Measurements from ENCODE around the gene WWOX. TPM values are rescaled to one million over a fixed set of nuclear protein-coding genes. Genes with fewer than 3 reads are reported as not detected.

WWOX gene
- polyA plus RNA-seq, 4 donors = 4.9 to 15.8 (median 7.0) TPM

DNA sequence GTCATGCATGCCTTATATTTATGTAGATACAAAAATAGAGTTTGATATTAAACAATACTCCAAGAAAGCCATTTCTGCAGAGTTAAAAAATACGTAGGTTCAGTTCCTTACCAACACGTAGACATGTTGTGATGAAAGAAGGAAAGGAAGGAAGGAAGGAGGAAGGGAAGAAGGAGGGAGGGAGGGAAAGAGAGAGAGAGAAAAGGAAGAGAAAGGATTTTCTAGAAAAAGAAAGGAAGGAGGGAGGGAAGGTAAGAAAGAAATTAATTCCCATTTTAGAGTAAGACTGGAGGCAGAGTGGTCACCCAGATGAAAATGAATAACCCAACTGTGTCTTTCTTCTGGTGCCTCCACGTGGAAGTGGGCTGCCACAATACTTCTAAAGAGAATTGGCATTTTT lies 652.1 kb downstream of the WWOX start:
- H3K27ac ChIP-seq (ENCODE audit: low read depth in 1 of 3, low read length in 2 of 3) = no peak overlapping the region
- H3K9me3 ChIP-seq (ENCODE audit: control insufficient read depth in 2 of 2, insufficient read depth in 1 of 2, low read depth in 1 of 2, low read length in 1 of 2) = peaks cover 0 to 3% of the 10 kb centered on the region in 2 donors
- H3K4me3 ChIP-seq (ENCODE audit: low read depth in 1 of 3, low read length in 3 of 3) = no peak overlapping the region
- 89 to 91% (median 90%) methylated on average over 3 of the region's 3 CpGs for whole genome bisulfite sequencing, 3 donors
- DNase-seq (no peak), FAIRE-seq (no peak)
- peaks cover 0 to 4% (median 0%) of the 10 kb centered on the region in 3 donors for H3K4me1 ChIP-seq (ENCODE audit: control insufficient read depth in 3 of 3, insufficient read depth in 2 of 3, low read depth in 1 of 3, low read length in 2 of 3)
- H3K36me3 ChIP-seq (ENCODE audit: control insufficient read depth in 3 of 3, insufficient read depth in 2 of 3, low read depth in 1 of 3, low read length in 3 of 3) = no peaks in the 10 kb centered on the region
- no peaks in the 10 kb centered on the region for H3K27me3 ChIP-seq (ENCODE audit: control insufficient read depth in 3 of 3, insufficient read depth in 3 of 3, low read length in 3 of 3)

DNA sequence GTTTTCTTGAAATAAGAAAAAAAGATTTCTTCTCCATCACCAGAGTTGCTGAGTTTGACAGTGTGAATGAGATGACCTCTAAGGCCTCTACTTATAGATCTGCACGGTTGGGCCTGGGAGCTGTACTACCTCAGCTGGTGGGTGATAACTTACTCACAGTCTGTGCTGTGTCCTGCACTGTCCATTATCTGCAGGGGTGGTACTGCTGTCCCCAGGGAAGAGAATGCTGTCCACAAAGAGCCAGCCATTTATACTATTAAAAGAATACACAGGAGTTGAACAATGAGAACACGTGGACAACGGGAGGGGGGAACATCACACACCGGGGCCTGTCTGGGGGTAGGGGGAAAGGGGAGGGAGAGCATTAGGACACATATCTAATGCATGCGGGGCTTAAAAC lies 655.3 kb downstream of the WWOX start:
- Histone ChIP-seq H3K36me3 (ENCODE audit: control insufficient read depth in 3 of 3, insufficient read depth in 2 of 3, low read depth in 1 of 3, low read length in 3 of 3) (no peaks in the 10 kb centered on the region), H3K27ac (ENCODE audit: low read depth in 1 of 3, low read length in 2 of 3) (no peak overlapping the region), H3K4me3 (ENCODE audit: low read depth in 1 of 3, low read length in 3 of 3) (no peak overlapping the region), H3K4me1 (ENCODE audit: control insufficient read depth in 3 of 3, insufficient read depth in 2 of 3, low read depth in 1 of 3, low read length in 2 of 3) (peaks cover 0 to 7% (median 0%) of the 10 kb centered on the region in 3 donors), H3K27me3 (ENCODE audit: control insufficient read depth in 3 of 3, insufficient read depth in 3 of 3, low read length in 3 of 3) (no peaks in the 10 kb centered on the region), H3K9me3 (ENCODE audit: control insufficient read depth in 2 of 2, insufficient read depth in 1 of 2, low read depth in 1 of 2, low read length in 1 of 2) (peaks cover 0 to 5% of the 10 kb centered on the region in 2 donors)
- DNase-seq (no peak), FAIRE-seq (no peak)
- 92 to 98% (median 93%) methylated on average over 5 of the region's 5 CpGs for WGBS, 3 donors

DNA sequence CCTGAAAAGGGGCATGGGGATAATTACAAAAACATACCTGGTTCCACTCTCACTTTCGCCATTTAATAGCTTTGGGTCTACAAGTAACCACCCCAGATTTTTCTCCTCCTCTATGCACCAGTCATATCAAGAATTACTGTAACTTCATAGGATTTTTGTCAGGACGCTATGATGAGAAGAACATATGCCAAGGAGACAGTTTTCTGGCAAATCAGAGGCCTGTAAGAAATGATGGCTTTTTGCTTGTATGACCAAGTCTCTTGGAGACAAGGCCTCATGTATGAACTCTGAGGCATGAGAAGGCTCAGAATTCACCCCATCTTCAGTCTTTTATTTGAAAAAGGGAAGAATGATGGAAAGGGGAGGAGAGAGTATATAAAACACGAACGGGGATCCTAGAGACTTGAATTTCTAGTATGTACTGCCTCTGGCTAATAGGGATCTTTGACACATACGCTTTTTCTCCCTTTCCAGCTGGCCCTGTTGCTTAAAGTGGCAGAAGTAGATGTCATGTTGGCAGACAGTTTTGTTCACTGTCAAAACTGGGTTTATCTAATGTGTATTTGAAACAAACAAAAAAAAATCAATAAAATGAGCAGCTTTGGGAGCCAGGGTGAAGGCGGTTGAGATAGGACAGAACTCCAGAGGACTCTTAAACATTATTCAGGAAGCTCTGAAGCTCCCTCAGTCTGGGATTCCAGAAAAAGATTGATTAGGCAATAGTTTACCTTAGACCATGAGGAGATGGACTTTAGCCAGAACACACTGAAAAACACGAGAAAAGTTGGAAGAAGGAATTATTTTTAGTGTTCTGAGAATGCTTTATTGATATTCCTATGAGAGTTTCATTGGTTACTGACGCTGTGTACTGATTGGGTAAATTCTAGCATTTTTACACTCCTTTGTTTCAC lies 656.6 kb downstream of the WWOX start:
- H3K4me1 ChIP-seq (ENCODE audit: control insufficient read depth in 3 of 3, insufficient read depth in 2 of 3, low read depth in 1 of 3, low read length in 2 of 3) = peaks cover 0 to 7% (median 0%) of the 10 kb centered on the region in 3 donors
- peak in 1 of 2 donors; percentile 37 for DNase-seq
- no peak overlapping the region for H3K4me3 ChIP-seq (ENCODE audit: low read depth in 1 of 3, low read length in 3 of 3)
- H3K36me3 ChIP-seq (ENCODE audit: control insufficient read depth in 3 of 3, insufficient read depth in 2 of 3, low read depth in 1 of 3, low read length in 3 of 3) = no peaks in the 10 kb centered on the region
- H3K9me3 ChIP-seq (ENCODE audit: control insufficient read depth in 2 of 2, insufficient read depth in 1 of 2, low read depth in 1 of 2, low read length in 1 of 2) = peaks cover 0 to 5% of the 10 kb centered on the region in 2 donors
- WGBS, 3 donors = 76 to 83% (median 82%) methylated on average over 8 of the region's 8 CpGs
- no peak for FAIRE-seq
- H3K27ac ChIP-seq (ENCODE audit: low read depth in 1 of 3, low read length in 2 of 3) = no peak overlapping the region
- no peaks in the 10 kb centered on the region for H3K27me3 ChIP-seq (ENCODE audit: control insufficient read depth in 3 of 3, insufficient read depth in 3 of 3, low read length in 3 of 3)

DNA sequence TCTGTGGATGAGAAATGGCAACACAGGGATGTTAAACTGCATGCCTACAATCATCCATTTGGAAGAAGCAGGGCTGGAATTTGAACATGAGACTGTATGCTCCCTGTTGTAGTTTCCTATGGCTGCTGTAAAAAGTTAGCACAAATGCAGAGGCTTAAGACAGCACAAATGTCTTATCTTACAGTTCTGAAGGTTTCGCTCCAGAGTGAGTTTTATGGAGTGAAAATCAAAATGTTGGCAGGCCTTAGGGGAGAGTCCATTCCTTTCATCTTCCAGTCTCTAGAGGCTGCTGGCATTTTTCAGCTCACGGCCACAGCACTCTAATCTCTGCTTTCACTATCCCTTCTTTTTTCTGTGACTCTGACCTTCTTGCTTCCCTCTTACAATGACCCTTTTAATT lies 660.1 kb downstream of the WWOX start:
- peaks cover 0 to 7% (median 0%) of the 10 kb centered on the region in 3 donors for H3K4me1 ChIP-seq (ENCODE audit: control insufficient read depth in 3 of 3, insufficient read depth in 2 of 3, low read depth in 1 of 3, low read length in 2 of 3)
- DNase-seq = no peak

DNA sequence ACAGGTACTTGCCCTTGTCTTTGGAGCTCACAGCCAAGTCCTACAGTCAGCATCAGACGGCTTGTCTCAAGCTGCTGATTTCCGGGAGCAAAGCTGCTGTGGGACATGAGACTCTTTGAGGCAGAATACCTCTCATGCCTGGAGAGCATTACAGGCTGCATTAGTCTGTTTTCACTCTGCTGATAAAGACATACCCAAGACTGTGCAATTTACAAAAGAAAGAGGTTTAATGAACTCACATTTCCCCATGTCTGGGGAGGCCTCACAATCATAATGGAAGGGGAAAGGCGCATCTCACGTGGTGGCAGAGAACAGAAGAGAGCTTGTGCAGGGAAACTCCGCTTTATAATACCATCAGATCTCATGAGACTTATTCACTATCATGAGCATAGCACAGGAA lies 661.2 kb downstream of the WWOX start:
- FAIRE-seq = no peak
- 92 to 97% (median 93%) methylated on average over 5 of the region's 5 CpGs for WGBS, 3 donors
- peaks cover 0 to 7% (median 0%) of the 10 kb centered on the region in 3 donors for H3K4me1 ChIP-seq (ENCODE audit: control insufficient read depth in 3 of 3, insufficient read depth in 2 of 3, low read depth in 1 of 3, low read length in 2 of 3)
- H3K27ac ChIP-seq (ENCODE audit: low read depth in 1 of 3, low read length in 2 of 3) = no peak overlapping the region
- H3K27me3 ChIP-seq (ENCODE audit: control insufficient read depth in 3 of 3, insufficient read depth in 3 of 3, low read length in 3 of 3) = no peaks in the 10 kb centered on the region
- peaks cover 0 to 5% of the 10 kb centered on the region in 2 donors for H3K9me3 ChIP-seq (ENCODE audit: control insufficient read depth in 2 of 2, insufficient read depth in 1 of 2, low read depth in 1 of 2, low read length in 1 of 2)
- no peak overlapping the region for H3K4me3 ChIP-seq (ENCODE audit: low read depth in 1 of 3, low read length in 3 of 3)
- no peak for DNase-seq
- no peaks in the 10 kb centered on the region for H3K36me3 ChIP-seq (ENCODE audit: control insufficient read depth in 3 of 3, insufficient read depth in 2 of 3, low read depth in 1 of 3, low read length in 3 of 3)

More for the DNA sequence above, 660.1 kb downstream of the WWOX start:
- no peak overlapping the region for H3K27ac ChIP-seq (ENCODE audit: low read depth in 1 of 3, low read length in 2 of 3)
- peaks cover 0 to 5% of the 10 kb centered on the region in 2 donors for H3K9me3 ChIP-seq (ENCODE audit: control insufficient read depth in 2 of 2, insufficient read depth in 1 of 2, low read depth in 1 of 2, low read length in 1 of 2)
- no peak overlapping the region for H3K4me3 ChIP-seq (ENCODE audit: low read depth in 1 of 3, low read length in 3 of 3)
- 65 to 79% (median 78%) methylated on average over 2 of the region's 2 CpGs for WGBS, 3 donors
- H3K27me3 ChIP-seq (ENCODE audit: control insufficient read depth in 3 of 3, insufficient read depth in 3 of 3, low read length in 3 of 3) = no peaks in the 10 kb centered on the region
- FAIRE-seq = no peak
- H3K36me3 ChIP-seq (ENCODE audit: control insufficient read depth in 3 of 3, insufficient read depth in 2 of 3, low read depth in 1 of 3, low read length in 3 of 3) = no peaks in the 10 kb centered on the region

DNA sequence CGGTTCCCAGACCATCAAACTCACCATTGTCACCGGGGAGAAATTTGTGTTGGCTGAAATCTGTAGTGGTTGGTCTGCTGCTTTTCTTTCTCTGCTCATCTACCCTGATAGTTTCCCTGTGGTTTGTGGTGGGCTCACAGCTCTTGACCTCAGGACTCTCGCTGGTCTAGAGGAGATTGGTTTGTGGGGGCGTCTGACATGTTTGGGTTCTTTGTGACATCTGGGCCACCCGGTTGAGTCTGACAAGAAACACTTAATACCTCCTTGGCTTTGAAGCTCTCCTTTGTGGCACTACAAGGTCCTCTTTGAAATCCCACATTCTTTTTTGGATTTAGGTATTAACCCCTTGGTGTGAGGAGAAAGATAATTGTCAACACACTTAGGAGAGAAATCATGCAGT lies 662.0 kb downstream of the WWOX start:
- WGBS, 3 donors = 74 to 88% (median 76%) methylated on average over 5 of the region's 5 CpGs
- no peak overlapping the region for H3K4me3 ChIP-seq (ENCODE audit: low read depth in 1 of 3, low read length in 3 of 3)
- no peaks in the 10 kb centered on the region for H3K36me3 ChIP-seq (ENCODE audit: control insufficient read depth in 3 of 3, insufficient read depth in 2 of 3, low read depth in 1 of 3, low read length in 3 of 3)
- peaks cover 0 to 5% of the 10 kb centered on the region in 2 donors for H3K9me3 ChIP-seq (ENCODE audit: control insufficient read depth in 2 of 2, insufficient read depth in 1 of 2, low read depth in 1 of 2, low read length in 1 of 2)
- no peak for FAIRE-seq
- DNase-seq = no peak
- H3K27me3 ChIP-seq (ENCODE audit: control insufficient read depth in 3 of 3, insufficient read depth in 3 of 3, low read length in 3 of 3) = no peaks in the 10 kb centered on the region
- peaks cover 0 to 3% (median 0%) of the 10 kb centered on the region in 3 donors for H3K4me1 ChIP-seq (ENCODE audit: control insufficient read depth in 3 of 3, insufficient read depth in 2 of 3, low read depth in 1 of 3, low read length in 2 of 3)
- no peak overlapping the region for H3K27ac ChIP-seq (ENCODE audit: low read depth in 1 of 3, low read length in 2 of 3)

DNA sequence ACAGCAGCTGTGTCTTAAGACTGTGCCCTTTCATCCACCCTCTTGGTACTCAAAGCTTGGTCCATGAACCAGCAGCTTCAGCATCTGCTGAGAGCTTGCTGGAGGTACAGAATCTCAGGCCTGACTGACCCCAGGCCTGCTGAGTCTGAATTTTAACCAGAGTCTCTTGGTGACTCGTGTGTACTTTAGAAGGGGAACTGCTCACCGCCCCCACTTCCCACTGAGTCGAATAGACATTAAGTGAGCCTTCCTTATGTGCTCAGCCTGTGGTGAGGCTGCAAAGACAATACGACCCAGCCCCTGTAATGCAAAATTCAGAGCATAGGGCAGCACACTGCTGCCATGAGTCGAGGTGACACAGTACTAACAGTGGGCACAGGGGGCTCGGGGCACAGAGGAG lies 662.8 kb downstream of the WWOX start:
- DNase-seq = no peak
- no peaks in the 10 kb centered on the region for H3K4me1 ChIP-seq (ENCODE audit: control insufficient read depth in 3 of 3, insufficient read depth in 2 of 3, low read depth in 1 of 3, low read length in 2 of 3)
- FAIRE-seq = no peak
- H3K9me3 ChIP-seq (ENCODE audit: control insufficient read depth in 2 of 2, insufficient read depth in 1 of 2, low read depth in 1 of 2, low read length in 1 of 2) = no peaks in the 10 kb centered on the region
- H3K36me3 ChIP-seq (ENCODE audit: control insufficient read depth in 3 of 3, insufficient read depth in 2 of 3, low read depth in 1 of 3, low read length in 3 of 3) = no peaks in the 10 kb centered on the region
- H3K27ac ChIP-seq (ENCODE audit: low read depth in 1 of 3, low read length in 2 of 3) = no peak overlapping the region
- WGBS, 3 donors = 74 to 80% (median 77%) methylated on average over 6 of the region's 6 CpGs
- H3K4me3 ChIP-seq (ENCODE audit: low read depth in 1 of 3, low read length in 3 of 3) = no peak overlapping the region
- H3K27me3 ChIP-seq (ENCODE audit: control insufficient read depth in 3 of 3, insufficient read depth in 3 of 3, low read length in 3 of 3) = no peaks in the 10 kb centered on the region

DNA sequence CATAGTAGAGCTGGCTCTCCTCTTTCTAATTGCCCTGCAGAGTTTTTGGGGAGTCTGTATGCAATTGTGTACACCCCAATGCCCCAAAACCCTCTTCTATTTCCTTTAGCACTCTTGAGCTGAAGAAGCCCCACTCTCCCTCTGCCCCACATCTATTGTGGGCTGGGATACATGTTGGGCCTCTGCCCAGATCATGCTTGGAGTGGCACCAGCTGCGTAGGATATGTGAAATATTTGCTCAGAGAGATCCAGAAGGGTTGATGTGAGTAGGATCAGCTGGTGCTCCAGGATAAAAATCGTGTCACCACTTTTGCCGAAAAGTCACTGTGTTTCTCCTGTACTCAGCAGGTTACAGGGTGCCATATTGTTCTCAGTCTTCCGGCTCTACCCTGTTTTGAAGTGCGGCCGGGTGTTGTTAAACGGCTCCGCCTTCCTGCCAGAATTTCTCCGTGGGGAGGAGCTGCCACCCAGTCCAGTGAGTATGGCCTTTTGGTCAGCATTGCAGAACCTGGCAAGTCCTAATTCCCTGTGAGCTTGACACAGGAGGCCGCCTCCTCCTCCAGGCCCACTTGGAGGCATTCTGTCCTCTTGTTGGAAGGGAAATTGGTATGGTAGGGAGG lies 664.5 kb downstream of the WWOX start:
- DNase-seq (no peak), FAIRE-seq (no peak)
- H3K36me3 ChIP-seq (ENCODE audit: control insufficient read depth in 3 of 3, insufficient read depth in 2 of 3, low read depth in 1 of 3, low read length in 3 of 3) = no peaks in the 10 kb centered on the region

More for the DNA sequence above, 664.5 kb downstream of the WWOX start:
- Histone ChIP-seq H3K4me1 (ENCODE audit: control insufficient read depth in 3 of 3, insufficient read depth in 2 of 3, low read depth in 1 of 3, low read length in 2 of 3) (no peaks in the 10 kb centered on the region), H3K27ac (ENCODE audit: low read depth in 1 of 3, low read length in 2 of 3) (no peak overlapping the region), H3K27me3 (ENCODE audit: control insufficient read depth in 3 of 3, insufficient read depth in 3 of 3, low read length in 3 of 3) (no peaks in the 10 kb centered on the region), H3K4me3 (ENCODE audit: low read depth in 1 of 3, low read length in 3 of 3) (no peak overlapping the region), H3K9me3 (ENCODE audit: control insufficient read depth in 2 of 2, insufficient read depth in 1 of 2, low read depth in 1 of 2, low read length in 1 of 2) (no peaks in the 10 kb centered on the region)
- 83 to 94% (median 84%) methylated on average over 10 of the region's 10 CpGs for WGBS, 3 donors
